Naive thymus-derived CD4-positive, alpha-beta T cell (primary cell): ENCODE results near the gene POPDC3. TPM values are rescaled to one million over a fixed set of nuclear protein-coding genes. Genes with fewer than 3 reads are reported as not detected.

Source experiments
- ATAC-seq: fragments of 150-1000 bp; cut with Tn5 transposase; 2 replicates; pipeline ENCODE4 v1.10.0; 2021; ENCODE audit warnings: mild to moderate bottlenecking, moderate library complexity
- CTCF ChIA-PET: fragments of 350-600 bp; sonication (Branson Sonifier 250); formaldehyde crosslinking; loops from one replicate; lab custom pipeline; 2021; ENCODE audit warnings: antibody characterized with exemption; lab: Charles Lee
- POLR2A ChIA-PET: fragments of 350-600 bp; sonication (Branson Sonifier 250); formaldehyde crosslinking; loops from one replicate; lab custom pipeline; 2021; ENCODE audit warnings: antibody characterized with exemption, inconsistent platforms; lab: Charles Lee
- DNase-seq, 9 donors: peaks; one replicate each; pipeline versions ENCODE4 v3.0.0 to v3.0.0-alpha.2; 2020 to 2022; ENCODE audit warnings: mixed read lengths in 1 of 9
- H3K27ac ChIP-seq: one replicate; pipeline ENCODE4 v1.7.0; 2013; ENCODE audit warnings: mild to moderate bottlenecking, low read depth, low read length, moderate library complexity
- H3K27me3 ChIP-seq, 2 donors: one replicate each; pipeline ENCODE4 v1.7.0; 2013; ENCODE audit warnings: low read length in 2 of 2, mild to moderate bottlenecking in 2 of 2, moderate library complexity in 2 of 2; ENCODE audit not compliant: control insufficient read depth in 2 of 2, insufficient read depth in 2 of 2
- H3K36me3 ChIP-seq, 3 experiments: 1 replicate in 2 of 3; 2 replicates in 1 of 3; pipeline ENCODE4 v1.7.0; 2013; ENCODE audit warnings: low read length in 3 of 3, mild to moderate bottlenecking in 3 of 3, moderate library complexity in 1 of 3; ENCODE audit not compliant: insufficient read depth in 3 of 3, control insufficient read depth in 2 of 3
- H3K4me1 ChIP-seq, 2 donors: one replicate each; pipeline ENCODE4 v1.7.0; 2013; ENCODE audit warnings: low read length in 2 of 2, mild to moderate bottlenecking in 2 of 2, moderate library complexity in 1 of 2; ENCODE audit not compliant: control insufficient read depth in 2 of 2, insufficient read depth in 2 of 2
- H3K4me3 ChIP-seq: 2 replicates; pipeline ENCODE4 v1.7.0; 2013; ENCODE audit warnings: mild to moderate bottlenecking, low read length
- H3K9me3 ChIP-seq, 3 experiments: 1 replicate in 2 of 3; 2 replicates in 1 of 3; pipeline ENCODE4 v1.7.0; 2013; ENCODE audit warnings: low read length in 3 of 3; ENCODE audit not compliant: control insufficient read depth in 2 of 3
- H3K27ac Mint-ChIP-seq, 9 donors: one replicate each; pipeline ENCODE4 v1.8.0; 2020 to 2022; ENCODE audit warnings: mixed read lengths in 9 of 9, mild to moderate bottlenecking in 8 of 9, moderate library complexity in 5 of 9, inconsistent platforms in 2 of 9
- H3K27me3 Mint-ChIP-seq, 5 donors: one replicate each; pipeline ENCODE4 v1.8.0; 2021 to 2022; ENCODE audit warnings: mixed read lengths in 5 of 5, mild to moderate bottlenecking in 1 of 5
- H3K36me3 Mint-ChIP-seq, 5 donors: one replicate each; pipeline ENCODE4 v1.8.0; 2020 to 2022; ENCODE audit warnings: mixed read lengths in 5 of 5, mild to moderate bottlenecking in 3 of 5, inconsistent platforms in 1 of 5
- H3K4me1 Mint-ChIP-seq, 7 donors: one replicate each; pipeline ENCODE4 v1.8.0; 2020 to 2022; ENCODE audit warnings: mixed read lengths in 7 of 7, mild to moderate bottlenecking in 3 of 7, inconsistent platforms in 1 of 7
- H3K4me3 Mint-ChIP-seq, 10 donors: one replicate each; pipeline ENCODE4 v1.8.0; 2020 to 2022; ENCODE audit warnings: mild to moderate bottlenecking in 10 of 10, mixed read lengths in 10 of 10, moderate library complexity in 6 of 10, inconsistent platforms in 2 of 10
- H3K9me3 Mint-ChIP-seq, 11 donors: one replicate each; pipeline ENCODE4 v1.8.0; 2020 to 2022; ENCODE audit warnings: mixed read lengths in 11 of 11, mild to moderate bottlenecking in 4 of 11, inconsistent platforms in 1 of 11, moderate library complexity in 1 of 11
- intact Hi-C, 2 donors: fragments of 100-400 bp; cut with micrococcal nuclease; formaldehyde crosslinking; loops; one replicate each; pipeline ENCODE4 v1.15.1; 2023
- polyA plus RNA-seq, 2 donors: library from polyadenylated mRNA; unstranded; fragments of 300-500 nt; fragmentation: Illumina TruSeq; gene quantifications; one replicate each; pipeline ENCODE4 v1.2.3, GENCODE V29; 2021
- total RNA-seq, 6 experiments: library from RNA in 5 of 6; stranded (reverse) in 5 of 6; gene quantifications; 1 replicate in 5 of 6; 2 replicates in 1 of 6; pipeline ENCODE4 v1.2.3 and lab custom pipeline; 2021 to 2026

The POPDC3 gene
- total and polyA plus RNA-seq, 7 experiments from 2014 or later, result not detected

GRCh38 chr6:105137388-105137787, 42.4 kb downstream of the POPDC3 start:
- ChIA-PET POLR2A (no interaction called here), CTCF (no interaction called here)
- Histone ChIP-seq H3K4me1 (no peaks in the 10 kb centered on the region), H3K4me3 (no peak overlapping the region), H3K27me3 (peaks cover 0 to 12% of the 10 kb centered on the region in 2 donors), H3K36me3 (no peaks in the 10 kb centered on the region), H3K9me3 (no peaks in the 10 kb centered on the region), H3K27ac (no peak overlapping the region)
- Mint-ChIP-seq H3K9me3 (peaks cover 0 to 2% (median 0%) of the 10 kb centered on the region in 11 donors), H3K4me1 (peaks cover 0 to 17% (median 11%) of the 10 kb centered on the region in 7 donors), H3K27ac (peak overlapping the region in 1 of 9 donors; percentile 32), H3K4me3 (peak overlapping the region; percentile 44 to 80 (median 72)), H3K36me3 (no peaks in the 10 kb centered on the region), H3K27me3 (peaks cover 67 to 84% (median 72%) of the 10 kb centered on the region in 5 donors)
- ATAC-seq, result no peak
- DNase-seq, result no peak
- intact Hi-C loops, result no loop called here

DNA sequence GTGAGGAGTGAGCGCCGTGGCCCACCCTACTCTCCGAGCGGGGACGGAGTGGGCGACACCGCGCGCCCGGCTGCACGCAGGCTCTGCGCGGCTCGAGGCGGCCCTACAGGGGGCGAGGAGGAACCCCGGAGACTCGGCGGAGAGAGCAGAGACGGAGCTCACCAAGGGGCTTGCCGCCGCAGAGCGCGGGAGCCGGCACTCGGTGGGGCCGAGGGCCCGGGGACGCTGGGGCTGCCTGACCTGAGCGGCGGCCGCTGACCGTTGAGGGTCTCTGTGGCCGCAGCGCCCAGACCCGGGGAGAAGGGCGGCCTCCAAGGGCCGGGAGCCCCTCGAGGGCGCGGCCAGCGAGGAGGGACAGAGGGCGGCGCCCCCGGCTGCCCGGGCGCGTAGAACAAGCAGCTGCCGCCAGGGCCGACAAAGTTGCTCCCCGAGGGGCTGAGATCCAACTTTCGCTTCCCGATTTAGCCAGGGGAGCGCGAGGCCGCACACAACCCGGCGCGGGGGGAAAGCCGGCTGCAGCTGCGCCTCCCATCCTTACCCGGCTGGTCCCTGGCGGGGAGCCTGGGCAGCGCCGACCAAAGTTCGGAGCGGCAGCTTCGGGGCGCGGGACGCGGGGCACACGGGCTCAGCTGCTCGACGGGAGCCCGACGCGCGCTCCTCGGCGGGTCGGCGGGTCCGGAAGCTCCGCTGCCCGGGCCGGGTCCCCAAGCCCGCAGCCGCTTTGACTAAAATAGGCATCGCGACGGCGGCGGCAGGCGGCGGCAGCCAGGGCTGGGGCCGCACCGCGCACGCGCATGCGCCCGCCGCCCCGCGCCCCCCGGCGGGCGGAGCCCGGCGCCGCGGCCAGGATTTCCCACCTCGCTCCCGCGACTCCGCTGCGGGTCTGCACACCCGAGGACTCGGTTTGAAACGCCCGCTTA, 43.1 kb downstream of the POPDC3 start:
- Histone ChIP-seq H3K4me1 (no peaks in the 10 kb centered on the region), H3K9me3 (no peaks in the 10 kb centered on the region), H3K27me3 (peaks cover 0 to 12% of the 10 kb centered on the region in 2 donors), H3K4me3 (no peak overlapping the region), H3K27ac (no peak overlapping the region), H3K36me3 (no peaks in the 10 kb centered on the region)
- Mint-ChIP-seq H3K27ac (no peak overlapping the region), H3K4me1 (peaks cover 0 to 17% (median 11%) of the 10 kb centered on the region in 7 donors), H3K4me3 (peak overlapping the region; percentile 66 to 80 (median 73)), H3K27me3 (peaks cover 67 to 84% (median 70%) of the 10 kb centered on the region in 5 donors), H3K9me3 (peaks cover 0 to 3% (median 0%) of the 10 kb centered on the region in 11 donors), H3K36me3 (no peaks in the 10 kb centered on the region)
- POLR2A ChIA-PET, result no interaction called here
- intact Hi-C loops, result no loop called here
- CTCF ChIA-PET, result no interaction called here
- peak; percentile 49 for ATAC-seq
- peak in 4 of 9 donors; percentile 2 to 38 (median 8) for DNase-seq

GRCh38 chr6:105135907-105136430, 43.8 kb downstream of the POPDC3 start:
- POLR2A ChIA-PET, result no interaction called here
- H3K27ac Mint-ChIP-seq, result no peak overlapping the region
- Histone ChIP-seq H3K27ac (no peak overlapping the region), H3K36me3 (no peaks in the 10 kb centered on the region), H3K4me3 (no peak overlapping the region), H3K9me3 (no peaks in the 10 kb centered on the region), H3K27me3 (peaks cover 0 to 12% of the 10 kb centered on the region in 2 donors), H3K4me1 (no peaks in the 10 kb centered on the region)
- H3K9me3 Mint-ChIP-seq, result peaks cover 0 to 3% (median 0%) of the 10 kb centered on the region in 11 donors
- CTCF ChIA-PET, result no interaction called here
- intact Hi-C loops, result loop anchor here in 1 of 2 donors (1.0 kb wide), 1 partner anchor 266 kb away; no protein-coding TSS in a partner anchor
- peak overlapping the region in 9 of 10 donors; percentile 27 to 76 (median 62) for H3K4me3 Mint-ChIP-seq
- DNase-seq, result no peak
- no peaks in the 10 kb centered on the region for H3K36me3 Mint-ChIP-seq
- H3K27me3 Mint-ChIP-seq, result peaks cover 62 to 81% (median 64%) of the 10 kb centered on the region in 5 donors
- ATAC-seq, result no peak
- peaks cover 0 to 17% (median 11%) of the 10 kb centered on the region in 7 donors for H3K4me1 Mint-ChIP-seq

- peaks cover 0 to 12% of the 10 kb centered on the region in 2 donors for H3K27me3 ChIP-seq
- no peaks in the 10 kb centered on the region for H3K36me3 Mint-ChIP-seq
- peaks cover 0 to 17% (median 11%) of the 10 kb centered on the region in 7 donors for H3K4me1 Mint-ChIP-seq
- H3K4me3 ChIP-seq, result no peak overlapping the region
- ATAC-seq (no peak), DNase-seq (no peak)
- no peaks in the 10 kb centered on the region for H3K9me3 ChIP-seq
- H3K27ac Mint-ChIP-seq, result no peak overlapping the region
- H3K27ac ChIP-seq, result no peak overlapping the region
- peaks cover 53 to 72% (median 55%) of the 10 kb centered on the region in 5 donors for H3K27me3 Mint-ChIP-seq
- no peaks in the 10 kb centered on the region for H3K4me1 ChIP-seq
- no peaks in the 10 kb centered on the region for H3K36me3 ChIP-seq
- peak overlapping the region in 3 of 10 donors; percentile 14 to 72 (median 61) for H3K4me3 Mint-ChIP-seq
- H3K9me3 Mint-ChIP-seq, result peaks cover 0 to 3% (median 0%) of the 10 kb centered on the region in 11 donors
- POLR2A ChIA-PET, result no interaction called here
- CTCF ChIA-PET, result no interaction called here
- intact Hi-C loops, result loop anchor here in 1 of 2 donors (1.0 kb wide), 1 partner anchor 267 kb away; no protein-coding TSS in a partner anchor
Measured at GRCh38 chr6:105135056-105135455, 44.8 kb downstream of the POPDC3 start.

- H3K9me3 Mint-ChIP-seq, result no peaks in the 10 kb centered on the region
- H3K36me3 Mint-ChIP-seq, result no peaks in the 10 kb centered on the region
- Histone ChIP-seq H3K27ac (no peak overlapping the region), H3K27me3 (no peaks in the 10 kb centered on the region), H3K4me1 (no peaks in the 10 kb centered on the region), H3K4me3 (no peak overlapping the region), H3K36me3 (no peaks in the 10 kb centered on the region), H3K9me3 (no peaks in the 10 kb centered on the region)
- ChIA-PET POLR2A (no interaction called here), CTCF (no interaction called here)
- peaks cover 6 to 31% (median 22%) of the 10 kb centered on the region in 5 donors for H3K27me3 Mint-ChIP-seq
- intact Hi-C loops, result no loop called here
- H3K4me1 Mint-ChIP-seq, result no peaks in the 10 kb centered on the region
- H3K27ac Mint-ChIP-seq, result no peak overlapping the region
- DNase-seq (no peak), ATAC-seq (no peak)
- no peak overlapping the region for H3K4me3 Mint-ChIP-seq
Measured at GRCh38 chr6:105122717-105123116, 57.1 kb downstream of the POPDC3 start.

DNA sequence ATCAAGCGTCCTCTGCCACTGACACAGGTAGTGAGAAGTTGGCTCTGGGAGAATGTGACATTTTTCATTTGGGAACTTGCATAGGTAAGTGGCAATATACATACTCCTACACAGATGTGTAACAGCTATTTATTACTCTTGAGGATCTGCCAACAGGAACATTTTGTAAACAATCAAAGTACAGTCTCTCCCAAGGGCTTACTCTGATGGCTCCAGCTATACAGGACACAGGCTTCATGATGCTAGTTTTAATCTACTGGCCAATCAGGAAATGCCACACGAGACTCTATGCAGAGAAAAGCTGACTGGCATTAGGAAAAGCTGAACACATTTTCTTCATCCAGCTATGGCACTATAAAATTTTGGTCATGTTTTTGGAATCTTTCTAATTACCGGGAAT, 57.8 kb downstream of the POPDC3 start:
- Histone ChIP-seq H3K36me3 (no peaks in the 10 kb centered on the region), H3K4me3 (no peak overlapping the region), H3K9me3 (no peaks in the 10 kb centered on the region), H3K27me3 (no peaks in the 10 kb centered on the region), H3K27ac (no peak overlapping the region), H3K4me1 (no peaks in the 10 kb centered on the region)
- ATAC-seq (no peak), DNase-seq (no peak)
- Mint-ChIP-seq H3K27me3 (peaks cover 8 to 34% (median 26%) of the 10 kb centered on the region in 5 donors), H3K36me3 (no peaks in the 10 kb centered on the region), H3K4me1 (no peaks in the 10 kb centered on the region), H3K9me3 (no peaks in the 10 kb centered on the region), H3K27ac (no peak overlapping the region), H3K4me3 (no peak overlapping the region)
- intact Hi-C loops, result no loop called here
- CTCF ChIA-PET, result no interaction called here
- POLR2A ChIA-PET, result no interaction called here
